ENCODE measurements around the gene TMEM163. TPM values are rescaled to one million over a fixed set of nuclear protein-coding genes. Genes with fewer than 3 reads are reported as not detected.
A peak's percentile ranks its signal among the peaks of the same experiment; 100 is the strongest.

Gene TMEM163
- total RNA-seq, 2 donors from 2014 or later, result 0.24 TPM; not detected in 1

DNA sequence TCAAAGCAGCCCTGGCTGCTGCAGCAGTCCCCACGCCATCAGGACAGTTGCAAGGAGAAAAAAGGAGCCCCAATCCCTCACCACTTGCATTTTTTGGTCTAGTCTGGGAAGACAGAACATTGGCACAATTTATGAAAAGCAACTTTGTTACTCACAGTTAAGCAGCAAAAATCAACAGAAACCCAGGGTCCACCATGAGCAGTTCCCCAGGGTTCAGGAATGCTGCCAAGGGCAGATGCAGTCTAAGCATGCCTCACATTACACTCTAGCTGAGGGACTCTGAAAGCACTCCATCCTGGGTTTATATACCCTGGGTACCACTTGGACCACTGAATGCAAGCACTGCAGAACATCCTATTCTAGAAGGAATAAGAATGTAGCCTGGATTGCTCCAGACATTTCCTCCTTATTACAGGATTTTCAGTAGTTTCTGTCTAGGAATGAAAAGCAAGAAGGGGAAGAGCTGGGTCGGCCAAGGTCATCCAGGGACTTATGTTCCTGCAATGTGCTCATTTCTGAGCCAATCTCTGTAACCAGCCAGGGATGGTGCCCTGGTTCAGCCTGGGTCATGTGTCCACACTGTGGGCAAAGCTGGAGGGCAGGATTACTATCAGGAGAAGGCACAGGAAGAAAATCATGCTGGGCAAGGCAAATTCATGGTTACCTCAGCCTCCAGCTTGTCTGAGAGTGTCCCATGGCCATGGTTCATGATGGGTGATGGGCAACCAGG is 19.5 kb upstream of the TMEM163 start:
- TF ChIP-seq, protein P1, sequence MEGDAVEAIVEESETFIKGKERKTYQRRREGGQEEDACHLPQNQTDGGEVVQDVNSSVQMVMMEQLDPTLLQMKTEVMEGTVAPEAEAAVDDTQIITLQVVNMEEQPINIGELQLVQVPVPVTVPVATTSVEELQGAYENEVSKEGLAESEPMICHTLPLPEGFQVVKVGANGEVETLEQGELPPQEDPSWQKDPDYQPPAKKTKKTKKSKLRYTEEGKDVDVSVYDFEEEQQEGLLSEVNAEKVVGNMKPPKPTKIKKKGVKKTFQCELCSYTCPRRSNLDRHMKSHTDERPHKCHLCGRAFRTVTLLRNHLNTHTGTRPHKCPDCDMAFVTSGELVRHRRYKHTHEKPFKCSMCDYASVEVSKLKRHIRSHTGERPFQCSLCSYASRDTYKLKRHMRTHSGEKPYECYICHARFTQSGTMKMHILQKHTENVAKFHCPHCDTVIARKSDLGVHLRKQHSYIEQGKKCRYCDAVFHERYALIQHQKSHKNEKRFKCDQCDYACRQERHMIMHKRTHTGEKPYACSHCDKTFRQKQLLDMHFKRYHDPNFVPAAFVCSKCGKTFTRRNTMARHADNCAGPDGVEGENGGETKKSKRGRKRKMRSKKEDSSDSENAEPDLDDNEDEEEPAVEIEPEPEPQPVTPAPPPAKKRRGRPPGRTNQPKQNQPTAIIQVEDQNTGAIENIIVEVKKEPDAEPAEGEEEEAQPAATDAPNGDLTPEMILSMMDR (conservative IDR thresholded peaks at IDR 0.05), result no peak
- Mint-ChIP-seq H3K4me1 (no peaks in the 10 kb centered on the region), H3K27me3 (ENCODE audit: insufficient read depth) (peaks cover 31% of the 10 kb centered on the region), H3K36me3 (ENCODE audit: low read depth) (no peaks in the 10 kb centered on the region), H3K4me3 (no peak overlapping the region), H3K9me3 (no peaks in the 10 kb centered on the region), H3K27ac (no peak overlapping the region)
- 83 to 100% methylated on average over 1 to 2 of the region's 2 CpGs for WGBS, 2 experiments (ENCODE audit: insufficient coverage in 1 of 2, insufficient read length in 1 of 2)
- no peaks in the 10 kb centered on the region for H3K36me3 ChIP-seq (ENCODE audit: control insufficient read depth, insufficient read depth, low read length)
- no peaks in the 10 kb centered on the region for H3K4me1 ChIP-seq (ENCODE audit: control insufficient read depth, insufficient read depth, low read length)
- H3K27ac ChIP-seq (ENCODE audit: low read depth, low read length), result no peak overlapping the region
- no peak overlapping the region for H3K4me3 ChIP-seq (ENCODE audit: low read length)
- no peak for DNase-seq
- H3K9me3 ChIP-seq (ENCODE audit: control insufficient read depth, low read length), result no peaks in the 10 kb centered on the region
- no peak overlapping the region for H3K9ac ChIP-seq (ENCODE audit: extremely low read depth, low read length, poor library complexity, severe bottlenecking)
- no peaks in the 10 kb centered on the region for H3K27me3 ChIP-seq (ENCODE audit: control insufficient read depth, insufficient read depth, low read length, poor library complexity, severe bottlenecking)

DNA sequence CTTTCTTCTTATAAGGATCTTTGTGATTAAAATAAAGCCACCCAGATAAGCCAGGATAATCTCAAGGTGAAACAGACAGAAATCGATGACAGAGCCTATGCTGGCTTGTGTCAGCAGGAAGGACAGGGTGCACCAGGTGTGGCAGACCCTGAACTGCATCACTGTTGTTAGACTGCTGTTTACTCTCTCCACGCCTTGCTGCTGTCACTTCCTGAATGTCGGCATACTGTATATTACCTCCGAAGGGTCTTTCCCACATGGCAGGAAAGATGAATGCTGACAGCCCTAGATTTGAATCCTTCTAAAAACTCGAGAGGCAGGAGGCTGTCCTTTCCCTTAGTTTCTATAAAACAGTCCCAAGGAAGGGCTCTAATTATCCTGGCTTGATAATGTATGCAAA is 18.9 kb upstream of the TMEM163 start:
- Histone ChIP-seq H3K36me3 (ENCODE audit: control insufficient read depth, insufficient read depth, low read length) (no peaks in the 10 kb centered on the region), H3K27ac (ENCODE audit: low read depth, low read length) (no peak overlapping the region), H3K9ac (ENCODE audit: extremely low read depth, low read length, poor library complexity, severe bottlenecking) (no peak overlapping the region), H3K4me3 (ENCODE audit: low read length) (no peak overlapping the region), H3K27me3 (ENCODE audit: control insufficient read depth, insufficient read depth, low read length, poor library complexity, severe bottlenecking) (no peaks in the 10 kb centered on the region), H3K4me1 (ENCODE audit: control insufficient read depth, insufficient read depth, low read length) (no peaks in the 10 kb centered on the region), H3K9me3 (ENCODE audit: control insufficient read depth, low read length) (no peaks in the 10 kb centered on the region)
- Mint-ChIP-seq H3K36me3 (ENCODE audit: low read depth) (no peaks in the 10 kb centered on the region), H3K4me1 (no peaks in the 10 kb centered on the region), H3K4me3 (no peak overlapping the region), H3K27me3 (ENCODE audit: insufficient read depth) (peaks cover 35% of the 10 kb centered on the region), H3K9me3 (peaks cover 5% of the 10 kb centered on the region), H3K27ac (no peak overlapping the region)
- 88 to 90% methylated on average over 5 of the region's 5 CpGs for WGBS, 2 experiments (ENCODE audit: insufficient coverage in 1 of 2, insufficient read length in 1 of 2)
- DNase-seq, result no peak
- TF ChIP-seq, protein P1 (conservative IDR thresholded peaks at IDR 0.05), result no peak

DNA sequence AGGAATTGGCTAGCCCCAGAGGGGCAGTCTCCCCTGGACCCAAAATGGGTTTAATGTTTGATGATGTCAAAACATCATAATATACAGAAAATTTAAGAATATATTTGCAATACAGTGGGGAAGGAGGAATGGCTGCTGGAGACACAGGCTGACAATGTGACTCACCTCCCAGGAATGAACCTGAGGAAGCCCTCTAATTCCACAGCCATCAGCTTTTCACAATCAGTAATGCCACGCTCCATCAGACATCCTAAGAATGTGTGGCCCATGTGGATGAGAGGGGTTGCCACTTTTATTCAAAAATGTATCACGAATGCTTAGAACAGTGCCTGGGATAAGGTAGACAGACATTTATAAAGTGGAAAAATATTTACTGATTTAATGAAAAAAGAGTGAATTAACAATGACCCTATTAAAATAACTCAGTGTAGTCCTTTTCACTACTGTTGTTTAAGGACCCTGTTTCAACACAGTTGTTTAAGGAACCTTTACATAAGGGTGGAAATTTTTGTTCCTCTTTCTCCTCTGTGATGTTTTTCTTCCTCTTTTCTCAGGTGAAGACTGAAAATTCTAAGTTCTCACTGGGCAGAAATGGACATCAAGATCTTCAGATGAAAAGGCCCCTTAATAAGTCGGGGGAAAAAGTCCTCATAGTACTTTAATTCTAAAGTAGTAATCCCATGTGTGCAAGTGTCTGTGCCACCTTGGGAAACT is 17.5 kb upstream of the TMEM163 start:
- no peak overlapping the region for H3K4me3 ChIP-seq (ENCODE audit: low read length)
- Mint-ChIP-seq H3K27ac (no peak overlapping the region), H3K9me3 (peaks cover 10% of the 10 kb centered on the region), H3K36me3 (ENCODE audit: low read depth) (no peaks in the 10 kb centered on the region), H3K4me3 (no peak overlapping the region), H3K4me1 (no peaks in the 10 kb centered on the region), H3K27me3 (ENCODE audit: insufficient read depth) (peaks cover 46% of the 10 kb centered on the region)
- H3K4me1 ChIP-seq (ENCODE audit: control insufficient read depth, insufficient read depth, low read length), result no peaks in the 10 kb centered on the region
- H3K9me3 ChIP-seq (ENCODE audit: control insufficient read depth, low read length), result no peaks in the 10 kb centered on the region
- no peak overlapping the region for H3K27ac ChIP-seq (ENCODE audit: low read depth, low read length)
- DNase-seq, result peak; percentile 69
- TF ChIP-seq, protein P1 (conservative IDR thresholded peaks at IDR 0.05), result no peak
- no peaks in the 10 kb centered on the region for H3K27me3 ChIP-seq (ENCODE audit: control insufficient read depth, insufficient read depth, low read length, poor library complexity, severe bottlenecking)
- no peaks in the 10 kb centered on the region for H3K36me3 ChIP-seq (ENCODE audit: control insufficient read depth, insufficient read depth, low read length)
- 88 to 100% methylated on average over 1 to 3 of the region's 3 CpGs for WGBS, 2 experiments (ENCODE audit: insufficient coverage in 1 of 2, insufficient read length in 1 of 2)
- no peak overlapping the region for H3K9ac ChIP-seq (ENCODE audit: extremely low read depth, low read length, poor library complexity, severe bottlenecking)
